Suprapubic skin (tissue), 4 donors: ENCODE measurements around the gene FKBP7. TPM values are rescaled to one million over a fixed set of nuclear protein-coding genes. Genes with fewer than 3 reads are reported as not detected.
"Not testable (repeated sequence)": the region's sequence is repeated elsewhere in the genome, so short reads cannot be mapped to it uniquely, and the experiment has no call there.

ENCODE experiments used
- DNase-seq, 2 donors: peaks; one replicate each; pipeline ENCODE4 v3.0.0-alpha.2; 2019; ENCODE audit warnings: low spot score in 2 of 2
- H3K27ac ChIP-seq: fragments of 200-600 bp; sonication (generic); one replicate; pipeline ENCODE4 v1.5.1; 2019
- H3K27me3 ChIP-seq: fragments of 200-600 bp; sonication (generic); one replicate; pipeline ENCODE4 v1.5.1; 2019
- H3K36me3 ChIP-seq: fragments of 200-600 bp; sonication (generic); one replicate; pipeline ENCODE4 v1.5.1; 2019
- H3K4me1 ChIP-seq: fragments of 200-600 bp; sonication (generic); one replicate; pipeline ENCODE4 v1.5.1; 2019
- H3K4me3 ChIP-seq: fragments of 200-600 bp; sonication (generic); one replicate; pipeline ENCODE4 v1.5.1; 2019; ENCODE audit warnings: mild to moderate bottlenecking
- H3K9me3 ChIP-seq: fragments of 200-600 bp; sonication (generic); one replicate; pipeline ENCODE4 v1.5.1; 2019
- CTCF ChIP-seq, 2 donors: fragments of 200-600 bp in 1 of 2; fragments of 450-650 bp in 1 of 2; sonication (generic) in 1 of 2; IDR thresholded peaks; one replicate each; pipeline ENCODE4 v1.5.1; 2016 to 2019; ENCODE audit warnings: antibody characterized with exemption in 2 of 2, mild to moderate bottlenecking in 1 of 2, moderate library complexity in 1 of 2
- EP300 ChIP-seq: sonication (generic); formaldehyde crosslinking; IDR thresholded peaks from one replicate; pipeline ENCODE4 v1.6.1; 2017; ENCODE audit warnings: antibody characterized with exemption
- POLR2A ChIP-seq, 2 donors: fragments of 450-650 bp; IDR thresholded peaks; one replicate each; pipeline ENCODE4 v1.6.1; 2017; ENCODE audit warnings: antibody characterized with exemption in 2 of 2, mild to moderate bottlenecking in 2 of 2, moderate library complexity in 2 of 2
- POLR2AphosphoS5 ChIP-seq, 3 donors: sonication (generic); formaldehyde crosslinking; IDR thresholded peaks; one replicate each; pipeline ENCODE4 v1.6.1; 2017; ENCODE audit warnings: antibody characterized with exemption in 3 of 3
- WGBS: methylation state at CpG from one replicate; pipeline ENCODE4 v1.1.5; 2018; 5-methylcytosine and 5-hydroxymethylcytosine counted together
- total RNA-seq, 4 donors: library from RNA; depleted of rRNA; stranded (reverse); fragments of >200 nt; gene quantifications; one replicate each; pipeline ENCODE4 v1.1.0, GENCODE V29; 2016

The FKBP7 gene
- total RNA-seq, 4 donors from 2014 or later: 1.5 to 3.9 (median 2.8) TPM

- no peak for TF ChIP-seq CTCF (IDR thresholded peaks at IDR 0.05)
- TF ChIP-seq POLR2AphosphoS5 (IDR thresholded peaks at IDR 0.05): no peak
- TF ChIP-seq POLR2A (IDR thresholded peaks at IDR 0.05): no peak
- TF ChIP-seq EP300: no peak
- 88% methylated on average over 1 of the region's 1 CpG for WGBS
- H3K27ac ChIP-seq: no peak overlapping the region
- H3K4me1 ChIP-seq: no peaks in the 10 kb centered on the region
- no peak overlapping the region for H3K4me3 ChIP-seq
- no peaks in the 10 kb centered on the region for H3K9me3 ChIP-seq
- peaks cover 58% of the 10 kb centered on the region for H3K36me3 ChIP-seq
- DNase-seq: no peak
- H3K27me3 ChIP-seq: no peaks in the 10 kb centered on the region
These were observed 50.0 kb downstream of the FKBP7 start for GRCh38 chr2:178428396-178428806.

GRCh38 chr2:178427458-178427857 lies 50.9 kb downstream of the FKBP7 start:
- TF ChIP-seq EP300 (no peak), POLR2A (IDR thresholded peaks at IDR 0.05) (no peak), CTCF (IDR thresholded peaks at IDR 0.05) (no peak), POLR2AphosphoS5 (IDR thresholded peaks at IDR 0.05) (no peak)
- H3K4me3 ChIP-seq: no peak overlapping the region
- H3K9me3 ChIP-seq: no peaks in the 10 kb centered on the region
- no peak overlapping the region for H3K27ac ChIP-seq
- WGBS: 84% methylated on average over 2 of the region's 2 CpGs
- no peak for DNase-seq
- H3K4me1 ChIP-seq: no peaks in the 10 kb centered on the region
- peaks cover 49% of the 10 kb centered on the region for H3K36me3 ChIP-seq
- H3K27me3 ChIP-seq: no peaks in the 10 kb centered on the region

GRCh38 chr2:178426388-178426787 lies 52.0 kb downstream of the FKBP7 start:
- TF ChIP-seq POLR2A (IDR thresholded peaks at IDR 0.05): no peak
- no peak for TF ChIP-seq CTCF (IDR thresholded peaks at IDR 0.05)
- no peak for TF ChIP-seq POLR2AphosphoS5 (IDR thresholded peaks at IDR 0.05)
- no peak for TF ChIP-seq EP300
- Histone ChIP-seq H3K4me3 (no peak overlapping the region), H3K9me3 (no peaks in the 10 kb centered on the region), H3K4me1 (no peaks in the 10 kb centered on the region), H3K36me3 (peaks cover 38% of the 10 kb centered on the region), H3K27ac (no peak overlapping the region), H3K27me3 (no peaks in the 10 kb centered on the region)
- WGBS: 81% methylated on average over 3 of the region's 3 CpGs
- no peak for DNase-seq

GRCh38 chr2:178425255-178425827 lies 53.1 kb downstream of the FKBP7 start:
- no peaks in the 10 kb centered on the region for H3K27me3 ChIP-seq
- no peaks in the 10 kb centered on the region for H3K9me3 ChIP-seq
- 88% methylated on average over 4 of the region's 4 CpGs for WGBS
- DNase-seq: no peak
- H3K36me3 ChIP-seq: peaks cover 32% of the 10 kb centered on the region
- no peak overlapping the region for H3K27ac ChIP-seq
- H3K4me1 ChIP-seq: no peaks in the 10 kb centered on the region
- no peak overlapping the region for H3K4me3 ChIP-seq
- TF ChIP-seq CTCF (IDR thresholded peaks at IDR 0.05) (no peak), POLR2AphosphoS5 (IDR thresholded peaks at IDR 0.05) (no peak), EP300 (no peak), POLR2A (IDR thresholded peaks at IDR 0.05) (no peak)

DNA sequence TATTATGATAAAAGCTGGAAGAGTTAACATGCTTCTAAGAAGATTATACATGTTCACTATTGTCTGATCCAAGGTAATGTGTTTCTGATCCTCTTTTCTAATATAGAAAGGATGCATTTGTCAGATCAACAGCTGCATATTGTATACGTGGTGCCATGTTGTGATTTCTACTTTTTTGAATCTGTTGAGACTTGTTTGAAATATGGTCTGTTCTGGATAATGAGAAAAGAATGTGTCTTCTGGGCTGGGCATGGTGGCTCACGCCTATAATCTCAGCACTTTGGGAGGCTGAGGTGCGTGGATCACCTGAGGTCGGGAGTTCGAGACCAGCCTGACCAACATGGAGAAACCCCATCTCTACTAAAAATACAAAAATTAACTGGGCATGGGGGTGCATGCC lies 54.7 kb downstream of the FKBP7 start:
- H3K36me3 ChIP-seq: peaks cover 18% of the 10 kb centered on the region
- H3K9me3 ChIP-seq, DNase-seq, H3K4me3 ChIP-seq, H3K27ac ChIP-seq, H3K4me1 ChIP-seq, H3K27me3 ChIP-seq: not testable (repeated sequence)
- 85% methylated on average over 5 of the region's 5 CpGs for WGBS

GRCh38 chr2:178422097-178422496 lies 56.3 kb downstream of the FKBP7 start:
- no peaks in the 10 kb centered on the region for H3K9me3 ChIP-seq

More at GRCh38 chr2:178422097-178422496, 56.3 kb downstream of the FKBP7 start:
- WGBS: 75% methylated on average over 3 of the region's 3 CpGs
- Histone ChIP-seq H3K4me3 (no peak overlapping the region), H3K27ac (no peak overlapping the region), H3K4me1 (peaks cover 3% of the 10 kb centered on the region), H3K36me3 (peaks cover 9% of the 10 kb centered on the region), H3K27me3 (no peaks in the 10 kb centered on the region)
- TF ChIP-seq POLR2AphosphoS5 (IDR thresholded peaks at IDR 0.05) (no peak), EP300 (no peak), CTCF (IDR thresholded peaks at IDR 0.05) (no peak), POLR2A (IDR thresholded peaks at IDR 0.05) (no peak)
- DNase-seq: no peak
